HepG2 (cell line): ENCODE measurements around the gene RRAD. TPM values are rescaled to one million over a fixed set of nuclear protein-coding genes. Genes with fewer than 3 reads are reported as not detected.

Source experiments
- ATF3 ChIP-seq: sonication (generic); formaldehyde crosslinking; IDR thresholded peaks from 2 replicates; pipeline ENCODE4 v1.4.0; 2020; ENCODE audit warnings: missing genetic modification reagents
- BRD4 ChIP-seq: sonication (generic); formaldehyde crosslinking; IDR thresholded peaks from 2 replicates; pipeline ENCODE4 v1.4.0; 2020; ENCODE audit warnings: missing genetic modification reagents
- CCAR2 ChIP-seq: fragments of 200-400 bp; formaldehyde crosslinking; optimal IDR thresholded peaks from 2 replicates; pipeline ENCODE3; 2018; ENCODE audit warnings: low read depth, mild to moderate bottlenecking, low read length, moderate library complexity
- ISL2 ChIP-seq: sonication (generic); formaldehyde crosslinking; IDR thresholded peaks from 2 replicates; pipeline ENCODE4 v1.5.0; 2020; ENCODE audit warnings: missing genetic modification reagents
- NRL ChIP-seq: sonication (generic); formaldehyde crosslinking; IDR thresholded peaks from 2 replicates; pipeline ENCODE4 v1.5.0; 2020; ENCODE audit warnings: missing genetic modification reagents, mild to moderate bottlenecking, moderate library complexity, borderline replicate concordance
- RBM39 ChIP-seq: fragments of 200-400 bp; formaldehyde crosslinking; IDR thresholded peaks from one replicate; pipeline ENCODE4 v1.6.1; 2018; ENCODE audit warnings: antibody characterized with exemption, mild to moderate bottlenecking, low read depth, low read length; ENCODE audit not compliant: poor library complexity, severe bottlenecking
- TEAD2 ChIP-seq: sonication (generic); formaldehyde crosslinking; IDR thresholded peaks from 2 replicates; pipeline ENCODE4 v1.9.0; 2021; ENCODE audit warnings: missing genetic modification reagents
- YY1 ChIP-seq: IDR thresholded peaks from 2 replicates; pipeline ENCODE4 v1.6.1; 2011; ENCODE audit warnings: low read length, low read depth, moderate library complexity, mild to moderate bottlenecking; ENCODE audit not compliant: insufficient read depth, insufficient replicate concordance
- ZBTB49 ChIP-seq: sonication (generic); formaldehyde crosslinking; IDR thresholded peaks from 2 replicates; pipeline ENCODE4 v1.4.0; 2020; ENCODE audit warnings: missing genetic modification reagents, borderline replicate concordance
- ZNF24 ChIP-seq: fragments of 450-650 bp; IDR thresholded peaks from 2 replicates; pipeline ENCODE4 v1.6.1; 2017; ENCODE audit warnings: antibody characterized with exemption, mild to moderate bottlenecking
- ZNF552 ChIP-seq: sonication (generic); formaldehyde crosslinking; IDR thresholded peaks from 2 replicates; pipeline ENCODE4 v1.9.0; 2022; ENCODE audit warnings: missing genetic modification reagents, mild to moderate bottlenecking, borderline replicate concordance
- ZNF574 ChIP-seq: sonication (generic); formaldehyde crosslinking; IDR thresholded peaks from 2 replicates; pipeline ENCODE4 v1.4.0; 2020; ENCODE audit warnings: missing genetic modification reagents
- ZNF768 ChIP-seq: sonication (generic); formaldehyde crosslinking; IDR thresholded peaks from 2 replicates; pipeline ENCODE4 v1.4.0; 2020; ENCODE audit warnings: missing genetic modification reagents
- ZNF800 ChIP-seq: sonication (generic); formaldehyde crosslinking; IDR thresholded peaks from 2 replicates; pipeline ENCODE4 v1.4.0; 2020; ENCODE audit warnings: missing genetic modification reagents
- ZSCAN12 ChIP-seq: sonication (generic); formaldehyde crosslinking; IDR thresholded peaks from 2 replicates; pipeline ENCODE4 v1.9.0; 2021; ENCODE audit warnings: mild to moderate bottlenecking, missing genetic modification reagents
- ZSCAN21 ChIP-seq: sonication (generic); formaldehyde crosslinking; IDR thresholded peaks from 2 replicates; pipeline ENCODE4 v1.8.0; 2022; ENCODE audit warnings: mild to moderate bottlenecking, missing genetic modification reagents, moderate library complexity, borderline replicate concordance
- polyA plus RNA-seq, 8 experiments: library from polyadenylated mRNA; depleted of rRNA in 3 of 8; stranded (reverse) in 7 of 8; unstranded in 1 of 8; fragments of >200 nt; fragmentation: Illumina TruSeq in 4 of 8; extraction: Trizol in 4 of 8; gene quantifications; 2 replicates each; pipeline versions ENCODE4 v1.2.1 to v1.2.3, GENCODE V29; 2011 to 2016; ENCODE audit warnings: low read depth in 4 of 8, missing spikeins in 1 of 8, mixed read lengths in 1 of 8; ENCODE audit not compliant: insufficient read depth in 1 of 8
- total RNA-seq, 5 experiments: library from RNA; depleted of rRNA; stranded (reverse); fragments of >200 nt; fragmentation: Illumina TruSeq; extraction: Trizol; gene quantifications; 2 replicates each; pipeline ENCODE4 v1.2.3, GENCODE V29; 2016; ENCODE audit warnings: low read depth in 1 of 5
- TF ChIP-seq, protein P1 (sequence below): IDR thresholded peaks from 2 replicates; pipeline ENCODE4 v1.6.1; 2012; ENCODE audit warnings: low read depth, low read length, improper control_type of control experiment

The RRAD gene
- total and polyA plus RNA-seq, 2 of the 13 experiments (the other 11 are each of a cell fraction or from before 2014, with no cell fraction given): 0.80 to 1.1 TPM

DNA sequence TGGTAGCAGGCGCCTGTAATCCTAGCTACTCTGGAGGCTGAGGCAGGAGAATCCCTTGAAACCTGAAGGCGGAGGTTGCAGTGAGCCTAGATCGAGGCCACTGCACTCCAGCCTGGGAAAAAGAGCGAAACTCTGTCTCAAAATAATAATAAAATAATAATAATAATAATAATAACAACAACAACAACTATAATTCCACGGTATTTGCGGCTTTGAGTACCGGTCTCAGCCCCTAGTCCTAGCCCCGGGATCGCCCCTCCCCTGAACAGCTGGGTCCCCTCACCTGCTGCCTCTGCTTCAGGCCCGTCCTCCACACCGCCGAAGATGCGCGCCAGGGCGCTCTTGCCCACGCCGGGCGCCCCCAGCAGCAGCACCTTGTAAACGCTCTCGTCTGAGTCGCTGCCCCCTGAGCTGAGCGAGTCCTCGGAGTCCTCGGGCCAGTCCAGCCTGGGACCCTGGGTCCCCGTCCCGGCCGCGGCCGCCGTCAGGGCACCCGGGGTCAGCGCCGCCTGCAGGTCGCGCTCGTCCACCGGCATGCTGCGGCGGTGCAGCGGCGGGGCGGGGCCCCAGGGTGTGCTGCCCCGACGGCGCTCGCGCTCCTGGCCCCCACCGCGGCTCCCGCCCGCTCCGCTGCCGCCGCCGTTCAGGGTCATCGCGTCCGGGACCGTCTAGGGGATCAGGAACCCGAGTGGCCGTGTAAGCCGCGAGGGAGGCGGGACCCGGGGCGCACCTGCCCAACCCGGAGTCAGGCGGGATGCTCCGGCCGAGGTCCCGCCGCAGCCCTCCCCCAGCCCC is 611 bp downstream of the RRAD start (continued):
- no peak for TF ChIP-seq ZNF552
- no peak for TF ChIP-seq BRD4
- TF ChIP-seq ISL2 (CRISPR knock-in tag): 0 out of 2 replicates have a peak, but pooled peaks have one; percentile 11
- 0 out of 2 replicates have a peak, but pooled peaks have one; percentile 13 for TF ChIP-seq ATF3 (CRISPR knock-in tag)
- TF ChIP-seq NRL (CRISPR knock-in tag): no peak
- TF ChIP-seq ZNF574: peak; percentile 43
- no peak for TF ChIP-seq ZBTB49 (CRISPR knock-in tag)
- TF ChIP-seq ZSCAN12 (CRISPR knock-in tag): 0 out of 2 replicates have a peak, but pooled peaks have one; percentile 42
- TF ChIP-seq ZNF24: no peak
- no peak for TF ChIP-seq CCAR2
- 0 out of 2 replicates have a peak, but pooled peaks have one; percentile 40 for TF ChIP-seq ZSCAN21 (CRISPR knock-in tag)
- peak; percentile 44; the same call in 1 of the 2 replicates for TF ChIP-seq ZNF768 (CRISPR knock-in tag)
- TF ChIP-seq RBM39: peak; percentile 55
- TF ChIP-seq, protein P1, sequence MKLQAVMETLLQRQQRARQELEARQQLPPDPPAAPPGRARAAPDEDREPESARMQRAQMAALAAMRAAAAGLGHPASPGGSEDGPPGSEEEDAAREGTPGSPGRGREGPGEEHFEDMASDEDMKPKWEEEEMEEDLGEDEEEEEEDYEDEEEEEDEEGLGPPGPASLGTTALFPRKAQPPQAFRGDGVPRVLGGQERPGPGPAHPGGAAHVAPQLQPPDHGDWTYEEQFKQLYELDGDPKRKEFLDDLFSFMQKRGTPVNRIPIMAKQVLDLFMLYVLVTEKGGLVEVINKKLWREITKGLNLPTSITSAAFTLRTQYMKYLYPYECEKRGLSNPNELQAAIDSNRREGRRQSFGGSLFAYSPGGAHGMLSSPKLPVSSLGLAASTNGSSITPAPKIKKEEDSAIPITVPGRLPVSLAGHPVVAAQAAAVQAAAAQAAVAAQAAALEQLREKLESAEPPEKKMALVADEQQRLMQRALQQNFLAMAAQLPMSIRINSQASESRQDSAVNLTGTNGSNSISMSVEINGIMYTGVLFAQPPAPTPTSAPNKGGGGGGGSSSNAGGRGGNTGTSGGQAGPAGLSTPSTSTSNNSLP: no peak
- TF ChIP-seq ZNF800: 0 out of 2 replicates have a peak, but pooled peaks have one; percentile 30
- peak; percentile 62 for TF ChIP-seq YY1
- no peak for TF ChIP-seq TEAD2 (CRISPR knock-in tag)
